ENCODE results near the gene PACSIN2.

DNA sequence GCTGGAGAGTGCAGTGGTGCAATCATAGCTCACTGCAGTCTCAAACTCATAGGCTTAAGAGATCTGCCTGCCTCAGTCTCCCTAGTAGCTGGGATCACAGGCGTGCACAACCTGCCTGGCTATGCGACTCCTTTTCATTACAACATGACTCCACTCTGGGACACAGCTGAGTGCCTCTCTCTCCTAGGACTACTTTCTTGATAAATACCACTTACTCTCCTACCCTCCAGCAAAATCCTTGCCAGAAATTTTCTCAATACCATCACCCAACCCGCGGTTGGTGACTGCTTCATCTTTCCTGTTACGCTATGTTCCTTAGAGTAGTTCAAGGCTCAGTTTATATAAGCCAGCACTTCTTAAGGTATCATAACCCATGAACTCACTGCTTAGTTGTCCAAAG, 184.8 kb downstream of the PACSIN2 start:
- TF ChIP-seq, protein P1, sequence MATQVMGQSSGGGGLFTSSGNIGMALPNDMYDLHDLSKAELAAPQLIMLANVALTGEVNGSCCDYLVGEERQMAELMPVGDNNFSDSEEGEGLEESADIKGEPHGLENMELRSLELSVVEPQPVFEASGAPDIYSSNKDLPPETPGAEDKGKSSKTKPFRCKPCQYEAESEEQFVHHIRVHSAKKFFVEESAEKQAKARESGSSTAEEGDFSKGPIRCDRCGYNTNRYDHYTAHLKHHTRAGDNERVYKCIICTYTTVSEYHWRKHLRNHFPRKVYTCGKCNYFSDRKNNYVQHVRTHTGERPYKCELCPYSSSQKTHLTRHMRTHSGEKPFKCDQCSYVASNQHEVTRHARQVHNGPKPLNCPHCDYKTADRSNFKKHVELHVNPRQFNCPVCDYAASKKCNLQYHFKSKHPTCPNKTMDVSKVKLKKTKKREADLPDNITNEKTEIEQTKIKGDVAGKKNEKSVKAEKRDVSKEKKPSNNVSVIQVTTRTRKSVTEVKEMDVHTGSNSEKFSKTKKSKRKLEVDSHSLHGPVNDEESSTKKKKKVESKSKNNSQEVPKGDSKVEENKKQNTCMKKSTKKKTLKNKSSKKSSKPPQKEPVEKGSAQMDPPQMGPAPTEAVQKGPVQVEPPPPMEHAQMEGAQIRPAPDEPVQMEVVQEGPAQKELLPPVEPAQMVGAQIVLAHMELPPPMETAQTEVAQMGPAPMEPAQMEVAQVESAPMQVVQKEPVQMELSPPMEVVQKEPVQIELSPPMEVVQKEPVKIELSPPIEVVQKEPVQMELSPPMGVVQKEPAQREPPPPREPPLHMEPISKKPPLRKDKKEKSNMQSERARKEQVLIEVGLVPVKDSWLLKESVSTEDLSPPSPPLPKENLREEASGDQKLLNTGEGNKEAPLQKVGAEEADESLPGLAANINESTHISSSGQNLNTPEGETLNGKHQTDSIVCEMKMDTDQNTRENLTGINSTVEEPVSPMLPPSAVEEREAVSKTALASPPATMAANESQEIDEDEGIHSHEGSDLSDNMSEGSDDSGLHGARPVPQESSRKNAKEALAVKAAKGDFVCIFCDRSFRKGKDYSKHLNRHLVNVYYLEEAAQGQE (IDR thresholded peaks at IDR 0.05; ENCODE audit: insufficient read depth in 1 of 2, low read depth in 2 of 2, low read length in 2 of 2) = no peak
- no peak for TF ChIP-seq POLR2AphosphoS5 (IDR thresholded peaks at IDR 0.05; ENCODE audit: low read depth, low read length)

Measured in PFSK-1 (cell line).